NCI-H128 (cell line): ENCODE results near the gene GUCY2D.

Experiments
- DNase-seq: peaks from one replicate; lab custom pipeline; 2025; ENCODE audit not compliant: unreplicated experiment; lab: John Stamatoyannopoulos, UW

The GUCY2D gene

DNA sequence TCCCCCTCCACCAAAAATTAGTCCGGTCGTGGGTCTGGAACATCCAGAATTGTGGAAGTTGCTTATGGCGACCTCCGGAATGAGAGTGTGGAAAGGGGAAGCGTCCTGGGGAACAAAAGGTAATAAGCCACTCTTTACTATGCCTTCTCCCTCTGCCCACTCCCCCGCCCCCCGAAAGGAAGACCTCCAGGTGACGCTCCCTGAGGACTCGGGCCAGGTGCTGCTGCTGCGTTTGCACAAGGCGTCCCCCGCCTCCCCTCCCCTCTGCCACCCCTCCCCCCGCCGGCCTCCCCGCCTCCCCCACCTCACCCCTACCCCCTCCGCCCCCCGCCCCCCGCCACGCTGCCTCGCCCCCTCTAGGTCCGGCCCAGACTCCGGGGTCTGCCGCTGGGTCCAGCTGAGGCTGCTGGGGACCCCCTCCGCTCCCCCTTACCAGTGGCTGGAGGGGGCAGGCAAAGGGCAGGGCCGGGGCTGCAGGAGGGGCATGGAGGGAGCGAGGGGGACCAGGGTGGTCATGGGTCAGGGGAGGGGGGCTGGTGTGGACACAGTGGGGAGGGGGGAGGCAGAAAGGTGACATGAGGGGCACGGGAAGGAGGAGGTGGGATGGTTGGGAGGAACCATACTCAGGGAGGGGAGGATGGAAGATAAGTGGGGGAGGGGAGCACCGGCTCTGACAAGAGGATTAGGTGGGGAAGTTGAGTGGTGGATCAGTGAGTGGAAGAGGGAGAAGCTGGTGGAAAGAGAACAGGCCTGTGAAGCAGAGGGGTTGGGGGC, 61.5 kb downstream of the GUCY2D start:
- DNase-seq: no peak

DNA sequence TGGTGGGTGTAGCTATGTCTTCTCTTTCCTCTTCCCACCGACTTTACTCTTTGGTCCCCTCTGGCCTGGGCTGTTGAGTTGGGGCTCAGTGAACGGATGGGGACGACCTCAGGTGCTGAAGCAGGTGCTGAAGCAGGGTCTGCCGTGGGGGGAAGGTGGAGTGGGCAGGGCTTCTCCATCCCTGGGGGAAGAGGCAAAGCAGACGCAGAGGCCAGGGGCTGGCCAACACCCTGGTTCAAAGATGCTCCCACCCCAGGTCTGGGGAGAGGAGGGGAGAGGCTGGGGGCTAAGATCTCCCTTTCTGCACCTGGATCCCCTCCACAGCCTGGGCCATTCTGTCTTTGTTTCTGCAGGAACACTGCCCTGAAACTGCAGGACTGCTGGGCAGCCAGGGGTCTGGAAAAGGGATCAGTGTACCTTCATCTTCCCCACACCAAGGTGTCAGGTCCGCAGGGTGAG, 62.2 kb downstream of the GUCY2D start:
- no peak for DNase-seq

DNA sequence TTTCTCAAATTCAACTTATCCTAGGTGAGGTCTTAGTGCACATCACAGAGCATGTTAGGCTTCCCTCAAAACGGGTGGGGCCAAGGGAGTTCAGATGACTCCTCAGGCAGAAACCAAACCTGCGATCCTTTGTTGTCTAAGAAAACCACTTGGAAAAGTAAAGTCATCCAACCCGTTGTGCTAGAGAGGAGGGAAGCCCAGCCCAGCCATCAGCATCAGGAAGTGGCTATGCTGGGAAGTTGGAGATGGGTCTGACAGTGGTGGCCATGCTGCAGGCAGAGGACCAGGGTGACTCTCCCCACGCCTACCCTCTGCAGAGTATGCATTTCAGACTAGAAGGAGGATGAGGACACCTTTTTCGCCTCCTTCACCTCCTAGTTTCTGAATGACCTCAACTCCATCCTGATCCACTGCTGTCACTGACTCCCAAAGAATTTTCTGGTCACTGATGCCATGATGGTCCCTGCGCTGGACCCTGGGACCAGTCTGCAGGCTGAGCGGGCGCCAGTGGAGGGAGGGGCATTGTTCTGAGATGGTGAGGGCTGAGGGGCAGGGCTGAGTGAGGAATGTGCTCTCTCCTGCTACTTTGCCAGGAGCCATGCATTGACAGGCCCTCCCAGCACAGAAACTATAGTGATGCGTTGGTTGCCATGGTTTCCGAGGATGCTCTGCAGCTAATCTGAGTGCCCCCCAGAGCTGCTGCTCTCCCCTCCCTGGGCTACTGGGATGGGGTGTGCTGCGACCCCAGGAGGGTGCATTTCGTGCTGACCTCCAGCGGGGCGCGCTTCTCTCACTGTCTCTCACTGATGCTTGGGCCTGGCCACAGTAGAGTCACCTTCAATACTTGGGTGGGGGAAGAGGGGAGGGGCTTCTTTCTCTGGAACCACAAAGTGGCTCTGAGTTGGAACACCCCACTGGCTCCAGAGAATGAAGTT, 64.7 kb downstream of the GUCY2D start:
- DNase-seq: no peak

DNA sequence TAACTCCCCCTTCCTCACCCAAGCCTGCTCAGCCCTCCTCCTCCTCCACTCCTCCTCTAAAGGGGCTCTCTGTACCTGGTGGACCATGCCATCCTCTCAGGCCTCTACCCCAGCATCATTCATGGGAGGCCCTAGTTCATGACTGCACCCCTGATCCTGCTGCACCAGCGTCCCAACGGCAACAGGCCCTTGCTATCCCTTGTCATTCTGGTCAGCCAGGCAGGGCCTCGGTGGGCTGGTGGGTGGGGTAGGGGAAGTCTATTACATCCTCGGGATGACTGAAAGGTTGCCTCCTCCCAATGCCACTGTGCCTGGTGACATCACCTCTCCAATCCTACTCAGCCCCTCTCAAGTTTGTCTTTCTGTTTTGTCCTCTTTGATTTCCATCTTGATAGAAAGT, 65.4 kb downstream of the GUCY2D start:
- no peak for DNase-seq

DNA sequence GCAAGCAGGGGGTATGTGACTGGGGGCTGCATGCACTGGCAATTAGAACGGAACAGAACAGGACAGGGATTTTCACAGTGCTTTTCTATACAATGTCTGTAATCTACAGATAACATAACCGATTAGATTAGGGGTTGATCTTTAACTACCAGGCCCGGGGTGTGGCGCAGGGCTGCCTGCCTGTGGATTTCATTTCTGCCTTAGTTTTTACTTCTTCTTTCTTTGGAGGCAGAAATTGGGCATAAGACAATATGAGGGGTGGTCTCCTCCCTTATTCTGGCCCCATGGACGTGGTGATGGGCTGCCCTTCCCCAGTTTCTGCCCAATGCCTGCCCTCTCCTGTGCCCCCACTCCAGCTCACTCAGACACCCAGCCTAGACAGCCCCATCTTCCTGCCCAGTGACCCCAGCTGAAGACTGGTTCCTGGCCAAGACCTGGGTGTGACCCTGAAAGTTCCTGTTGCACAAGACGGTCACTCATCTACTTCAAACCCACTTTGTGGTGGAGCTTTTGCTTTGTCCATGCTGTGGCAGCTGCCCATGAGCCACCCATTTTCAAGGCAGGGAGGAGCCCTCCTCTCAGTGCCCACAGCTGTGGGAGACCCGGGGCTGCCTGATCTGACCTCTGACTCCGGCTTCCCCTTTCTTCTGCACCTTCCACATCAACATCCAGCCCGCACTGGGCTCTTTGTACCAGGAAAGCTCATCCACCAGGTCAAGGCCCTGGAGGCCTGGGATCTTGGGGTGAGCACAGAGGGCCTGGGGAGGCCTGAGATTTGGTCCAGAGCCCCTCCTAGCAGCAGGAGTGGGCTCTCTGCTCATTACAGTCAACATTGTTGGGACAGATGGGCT, 66.5 kb downstream of the GUCY2D start:
- DNase-seq: no peak

DNA sequence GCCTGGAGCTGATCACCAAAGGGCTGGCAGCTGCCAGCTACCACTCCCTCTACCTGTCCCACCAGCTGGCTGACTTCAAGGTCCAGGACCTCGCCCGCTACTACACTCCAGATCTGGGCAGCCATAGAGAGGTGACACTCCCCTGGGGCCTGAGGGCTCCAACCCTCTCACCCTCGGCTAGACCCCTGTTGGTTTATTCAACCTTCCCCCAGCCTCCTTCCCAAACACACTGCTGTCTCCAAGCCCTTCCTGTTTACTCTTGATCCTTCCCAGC, 67.1 kb downstream of the GUCY2D start:
- no peak for DNase-seq
